GM23338 (cell line): ENCODE results near the gene SEMA7A. TPM values are rescaled to one million over a fixed set of nuclear protein-coding genes. Genes with fewer than 3 reads are reported as not detected.
A peak's percentile ranks its signal among the peaks of the same experiment; 100 is the strongest.

Experiments
- ATAC-seq: fragments of 200-7000 bp; cut with Tn5 transposase; 3 replicates; pipeline ENCODE4 v1.9.1; 2020
- DNase-seq: peaks from one replicate; pipeline ENCODE4 v3.0.0-alpha.2; 2015; ENCODE audit warnings: low spot score
- H2AFZ ChIP-seq: fragments of 200-600 bp; sonication (generic); 2 replicates; pipeline ENCODE4 v1.8.0; 2016; ENCODE audit warnings: antibody characterized with exemption, mild to moderate bottlenecking, moderate library complexity
- H3F3A ChIP-seq: fragments of 200-600 bp; sonication (generic); replicated peaks from 2 replicates; pipeline ENCODE4 v1.8.0; 2017; ENCODE audit warnings: antibody characterized with exemption, mixed run types, low read depth
- H3K27ac ChIP-seq: fragments of 200-600 bp; sonication (generic); 2 replicates; pipeline ENCODE4 v1.6.1; 2016; ENCODE audit warnings: low read depth
- H3K27me3 ChIP-seq: fragments of 200-600 bp; sonication (generic); 2 replicates; pipeline ENCODE4 v1.8.0; 2016; ENCODE audit warnings: mild to moderate bottlenecking, mixed run types, moderate library complexity; ENCODE audit not compliant: insufficient read depth
- H3K36me3 ChIP-seq: fragments of 200-600 bp; sonication (generic); 2 replicates; pipeline ENCODE4 v1.8.0; 2016; ENCODE audit warnings: mild to moderate bottlenecking; ENCODE audit not compliant: insufficient read depth
- H3K4me1 ChIP-seq: fragments of 200-600 bp; sonication (generic); 2 replicates; pipeline ENCODE4 v1.8.0; 2016; ENCODE audit warnings: mild to moderate bottlenecking, moderate library complexity; ENCODE audit not compliant: insufficient read depth
- H3K4me2 ChIP-seq: fragments of 200-600 bp; sonication (generic); 2 replicates; pipeline ENCODE4 v1.7.1; 2017; ENCODE audit warnings: mixed run types
- H3K4me3 ChIP-seq: fragments of 200-600 bp; sonication (generic); 2 replicates; pipeline ENCODE4 v1.6.1; 2016; ENCODE audit warnings: mixed run types
- H3K79me2 ChIP-seq: fragments of 200-600 bp; sonication (generic); replicated peaks from 2 replicates; pipeline ENCODE4 v1.8.0; 2017; ENCODE audit warnings: mild to moderate bottlenecking; ENCODE audit not compliant: insufficient read depth
- H3K9me2 ChIP-seq: fragments of 200-600 bp; sonication (generic); 2 replicates; pipeline ENCODE4 v1.8.0; 2017; ENCODE audit not compliant: insufficient read depth
- H4K20me1 ChIP-seq: fragments of 200-600 bp; sonication (generic); replicated peaks from 2 replicates; pipeline ENCODE4 v1.8.0; 2017; ENCODE audit warnings: mild to moderate bottlenecking; ENCODE audit not compliant: insufficient read depth
- H3K27ac Mint-ChIP-seq: 2 replicates; pipeline ENCODE4 v1.8.0; 2020; ENCODE audit warnings: inconsistent platforms, mild to moderate bottlenecking, moderate library complexity, mixed read lengths
- H3K27me3 Mint-ChIP-seq: 3 replicates; pipeline ENCODE4 v1.8.0; 2022; ENCODE audit warnings: low read depth, mild to moderate bottlenecking, moderate library complexity, mixed read lengths, inconsistent platforms; ENCODE audit not compliant: insufficient read depth, poor library complexity
- H3K36me3 Mint-ChIP-seq: 3 replicates; pipeline ENCODE4 v1.8.0; 2021; ENCODE audit warnings: low read depth, mild to moderate bottlenecking, inconsistent platforms, moderate library complexity, mixed read lengths
- H3K4me1 Mint-ChIP-seq: 3 replicates; pipeline ENCODE4 v1.8.0; 2020; ENCODE audit warnings: mild to moderate bottlenecking, inconsistent platforms, mixed read lengths
- H3K4me3 Mint-ChIP-seq: 3 replicates; pipeline ENCODE4 v1.8.0; 2021; ENCODE audit warnings: moderate library complexity, mild to moderate bottlenecking, inconsistent platforms, mixed read lengths
- H3K9me3 Mint-ChIP-seq: 3 replicates; pipeline ENCODE4 v1.8.0; 2020; ENCODE audit warnings: moderate library complexity, mild to moderate bottlenecking, inconsistent platforms, mixed read lengths
- CTCF ChIP-seq, 2 experiments: fragments of 200-600 bp in 1 of 2; sonication (generic) in 1 of 2; conservative IDR thresholded peaks; 2 replicates each; pipeline versions ENCODE4 v1.5.1 to v1.6.1; 2016 to 2017; ENCODE audit warnings: antibody characterized with exemption in 2 of 2, low read depth in 2 of 2, mild to moderate bottlenecking in 2 of 2, moderate library complexity in 1 of 2
- ETS1 ChIP-seq: IDR thresholded peaks from 2 replicates; pipeline ENCODE4 v1.6.1; 2016; ENCODE audit warnings: antibody characterized with exemption
- POLR2AphosphoS5 ChIP-seq: IDR thresholded peaks from 2 replicates; pipeline ENCODE4 v1.6.1; 2016; ENCODE audit warnings: antibody characterized with exemption, low read depth
- REST ChIP-seq: IDR thresholded peaks from one replicate; pipeline ENCODE4 v1.6.1; 2018; ENCODE audit warnings: antibody characterized with exemption; ENCODE audit not compliant: unreplicated experiment
- ZNF331 ChIP-seq: fragments of 250-450 bp; sonication (Bioruptor Pico); IDR thresholded peaks from 2 replicates; pipeline ENCODE4 v1.5.0; 2020; ENCODE audit warnings: low read depth, mild to moderate bottlenecking, moderate library complexity
- ZNF462 ChIP-seq: fragments of 250-450 bp; sonication (Bioruptor Pico); IDR thresholded peaks from 2 replicates; pipeline ENCODE4 v1.5.0; 2020; ENCODE audit warnings: mild to moderate bottlenecking, moderate library complexity
- polyA plus RNA-seq: library from polyadenylated mRNA; unstranded; fragments of >200 nt; fragmentation: Nextera tagmentation; extraction: Ambion mirVana; gene quantifications from 2 replicates; pipeline ENCODE4 v1.2.1, GENCODE V29; 2016
- total RNA-seq: library from RNA; depleted of rRNA; stranded (reverse); fragments of >200 nt; shearing (Covaris generic); gene quantifications from 2 replicates; pipeline ENCODE4 v1.2.3, GENCODE V29; 2014

Gene SEMA7A
- total and polyA plus RNA-seq, 2 experiments from 2014 or later: 2.0 to 14.1 TPM

- no peak for TF ChIP-seq ZNF462 (CRISPR knock-in tag)
- TF ChIP-seq ZNF331: no peak
Observed at GRCh38 chr15:74438206-74438605, 4.4 kb upstream of the SEMA7A start (continued).

GRCh38 chr15:74434263-74435136 is 742 bp upstream of the SEMA7A start:
- ATAC-seq (no peak; the same call in 1 of the 3 replicates), DNase-seq (no peak)
- Histone ChIP-seq H3K4me2 (peak overlapping the region; percentile 86), H3K79me2 (peaks cover 24% of the 10 kb centered on the region), H3K4me3 (peak overlapping the region; percentile 85), H2AFZ (peak overlapping the region; percentile 96; the same call in 1 of the 2 replicates), H3K27me3 (peaks cover 10% of the 10 kb centered on the region), H3K9me2 (no peaks in the 10 kb centered on the region), H4K20me1 (peaks cover 8% of the 10 kb centered on the region), H3F3A (no peaks in the 10 kb centered on the region), H3K36me3 (no peaks in the 10 kb centered on the region), H3K27ac (no peak overlapping the region), H3K4me1 (peaks cover 22% of the 10 kb centered on the region)
- Mint-ChIP-seq H3K36me3 (no peaks in the 10 kb centered on the region; the same call in 2 of the 3 replicates), H3K4me3 (peak overlapping the region; percentile 75), H3K4me1 (peaks cover 32% of the 10 kb centered on the region), H3K27ac (no peak overlapping the region; the same call in 1 of the 2 replicates), H3K9me3 (no peaks in the 10 kb centered on the region), H3K27me3 (peaks cover 30% of the 10 kb centered on the region)
- TF ChIP-seq REST (no peak), POLR2AphosphoS5 (no peak), ETS1 (no peak), CTCF (conservative IDR thresholded peaks at IDR 0.05; ENCODE audit: low read depth in 2 of 2) (no peak)
